Type B pancreatic cell (in vitro differentiated cells): ENCODE results near the gene MPV17. TPM values are rescaled to one million over a fixed set of nuclear protein-coding genes. Genes with fewer than 3 reads are reported as not detected.

Experiments used
- DNase-seq: peaks from one replicate; pipeline ENCODE4 v3.0.0; 2021; ENCODE audit warnings: mixed read lengths; ENCODE audit not compliant: unreplicated experiment; ENCODE audit errors: extremely low spot score
- H3K27ac Mint-ChIP-seq: 2 replicates; pipeline ENCODE4 v1.8.0; 2021; ENCODE audit warnings: mild to moderate bottlenecking, mixed read lengths
- H3K27me3 Mint-ChIP-seq: 2 replicates; pipeline ENCODE4 v1.8.0; 2021; ENCODE audit warnings: mixed read lengths
- H3K36me3 Mint-ChIP-seq: 2 replicates; pipeline ENCODE4 v1.8.0; 2021; ENCODE audit warnings: mixed read lengths
- H3K4me1 Mint-ChIP-seq: one replicate; pipeline ENCODE4 v1.8.0; 2021; ENCODE audit warnings: mixed read lengths; ENCODE audit not compliant: unreplicated experiment
- H3K4me3 Mint-ChIP-seq: 2 replicates; pipeline ENCODE4 v1.8.0; 2021; ENCODE audit warnings: mild to moderate bottlenecking, mixed read lengths
- H3K9me3 Mint-ChIP-seq: 2 replicates; pipeline ENCODE4 v1.8.0; 2021; ENCODE audit warnings: mixed read lengths
- CTCF ChIP-seq: fragments of 200-600 bp; sonication (generic); conservative IDR thresholded peaks from 2 replicates; pipeline ENCODE4 v1.5.0; 2021; ENCODE audit warnings: antibody characterized with exemption, mild to moderate bottlenecking
- total RNA-seq: library from RNA; stranded (reverse); gene quantifications from 2 replicates; pipeline ENCODE4 v1.2.1, GENCODE V29; 2021; ENCODE audit warnings: low replicate concordance

MPV17 gene
- total RNA-seq, 1 donor from 2014 or later = 62.4 TPM

- no peak for DNase-seq
- no peaks in the 10 kb centered on the region for H3K9me3 Mint-ChIP-seq
Observed at GRCh38 chr2:27264253-27264752, 58.6 kb downstream of the MPV17 start.

GRCh38 chr2:27263287-27264252 lies 59.3 kb downstream of the MPV17 start:
- no peak for TF ChIP-seq CTCF
- no peaks in the 10 kb centered on the region for H3K9me3 Mint-ChIP-seq
- peaks cover 3% of the 10 kb centered on the region for H3K36me3 Mint-ChIP-seq
- peaks cover 53% of the 10 kb centered on the region for H3K27me3 Mint-ChIP-seq
- no peak for DNase-seq
- peaks cover 17% of the 10 kb centered on the region for H3K4me1 Mint-ChIP-seq
- H3K4me3 Mint-ChIP-seq = peak overlapping the region; percentile 90
- peak overlapping the region; percentile 13 for H3K27ac Mint-ChIP-seq

More at GRCh38 chr2:27264253-27264752, 58.6 kb downstream of the MPV17 start:
- Mint-ChIP-seq H3K4me3 (peak overlapping the region; percentile 90), H3K27ac (peak overlapping the region; percentile 5), H3K4me1 (peaks cover 17% of the 10 kb centered on the region), H3K27me3 (peaks cover 47% of the 10 kb centered on the region), H3K36me3 (peaks cover 3% of the 10 kb centered on the region)
- no peak for TF ChIP-seq CTCF

- Mint-ChIP-seq H3K4me3 (peak within 1 kb of the TSS; percentile 90), H3K27me3 (peaks cover 62% of the 10 kb centered on the region), H3K36me3 (peaks cover 3% of the 10 kb centered on the region), H3K27ac (peak within 1 kb of the TSS; percentile 13), H3K4me1 (peaks cover 17% of the 10 kb centered on the region), H3K9me3 (no peaks in the 10 kb centered on the region)
- peak; percentile 32 for TF ChIP-seq CTCF
- no peak for DNase-seq
Observed at GRCh38 chr2:27262379-27263286, 60.3 kb downstream of the MPV17 start, which contains the start of gene SLC30A3. Gene SLC30A3 (minus strand): TSS chr2:27263047. CDS start chr2:27262906, 141 bp downstream.

GRCh38 chr2:27261926-27262298 lies 61.0 kb downstream of the MPV17 start:
- Mint-ChIP-seq H3K27ac (no peak overlapping the region), H3K9me3 (no peaks in the 10 kb centered on the region), H3K4me3 (peak overlapping the region; percentile 64), H3K36me3 (peaks cover 3% of the 10 kb centered on the region), H3K27me3 (peaks cover 69% of the 10 kb centered on the region), H3K4me1 (peaks cover 17% of the 10 kb centered on the region)
- DNase-seq = no peak
- TF ChIP-seq CTCF = no peak

- Mint-ChIP-seq H3K36me3 (peaks cover 3% of the 10 kb centered on the region), H3K9me3 (no peaks in the 10 kb centered on the region), H3K27me3 (peaks cover 74% of the 10 kb centered on the region), H3K4me1 (peaks cover 17% of the 10 kb centered on the region), H3K27ac (peak overlapping the region; percentile 31), H3K4me3 (peak overlapping the region; percentile 64)
- DNase-seq = no peak
- TF ChIP-seq CTCF = no peak
Observed at GRCh38 chr2:27261241-27261925, 61.5 kb downstream of the MPV17 start.
